ENCODE data around the gene TSHR.
A peak's percentile ranks its signal among the peaks of the same experiment; 100 is the strongest.
"Not testable (repeated sequence)": the region's sequence is repeated elsewhere in the genome, so short reads cannot be mapped to it uniquely, and the experiment has no call there.

Gene TSHR

GRCh38 chr14:80955416-80955941 lies at the start of gene TSHR:
Gene TSHR, plus strand, starts transcription at chr14:80955621. Its CDS starts 60 bp downstream, at chr14:80955681.
- DNase-seq, result peak in 1 of 2 experiments; percentile 34

GRCh38 chr14:80906336-80906735 lies 49.1 kb upstream of the TSHR start:
- DNase-seq, result peak in 1 of 2 experiments; percentile 28

- DNase-seq, result no peak
Measured at GRCh38 chr14:80906946-80907345, 48.5 kb upstream of the TSHR start.

GRCh38 chr14:80912013-80912412 lies 43.4 kb upstream of the TSHR start:
- not testable (repeated sequence) for DNase-seq

- no peak for DNase-seq
Measured at GRCh38 chr14:80919622-80920021, 35.8 kb upstream of the TSHR start.

- peak; percentile 92 to 99 for DNase-seq
Measured at GRCh38 chr14:80923368-80923767, 32.1 kb upstream of the TSHR start.

GRCh38 chr14:80924365-80925103 lies 30.9 kb upstream of the TSHR start:
- peak in 1 of 2 experiments; percentile 59 for DNase-seq

GRCh38 chr14:80926397-80927082 lies 28.9 kb upstream of the TSHR start:
- DNase-seq, result no peak

GRCh38 chr14:80927083-80927989 lies 28.1 kb upstream of the TSHR start:
- DNase-seq, result no peak

- DNase-seq, result no peak
Measured at GRCh38 chr14:80930095-80930494, 25.3 kb upstream of the TSHR start.

- no peak for DNase-seq
Measured at GRCh38 chr14:80930836-80931389, 24.5 kb upstream of the TSHR start.

- DNase-seq, result peak; percentile 83 to 94
Measured at GRCh38 chr14:80933282-80933681, 22.1 kb upstream of the TSHR start.

GRCh38 chr14:80933686-80934085 lies 21.7 kb upstream of the TSHR start:
- DNase-seq, result no peak

GRCh38 chr14:80940146-80940545 lies 15.3 kb upstream of the TSHR start:
- DNase-seq, result no peak

- peak; percentile 99 to 100 for DNase-seq
Measured at GRCh38 chr14:80941241-80942185, 13.9 kb upstream of the TSHR start, which contains the start of gene CEP128. Gene CEP128, minus strand, starts transcription at chr14:80941738.

GRCh38 chr14:80942191-80942600 lies 13.2 kb upstream of the TSHR start:
- DNase-seq, result peak in 1 of 2 experiments; percentile 52

GRCh38 chr14:80944861-80945617 lies 10.4 kb upstream of the TSHR start:
- no peak for DNase-seq

GRCh38 chr14:80946187-80946586 lies 9.2 kb upstream of the TSHR start:
- DNase-seq, result no peak

GRCh38 chr14:80946797-80947196 lies 8.6 kb upstream of the TSHR start:
- no peak for DNase-seq

GRCh38 chr14:80948291-80948690 lies 7.1 kb upstream of the TSHR start:
- DNase-seq, result no peak

GRCh38 chr14:80951491-80951890 lies 3.9 kb upstream of the TSHR start:
- DNase-seq, result no peak

All from NCI-H524 (cell line).